ENCODE results near the gene MTR.
"Not testable (repeated sequence)": the region's sequence is repeated elsewhere in the genome, so short reads cannot be mapped to it uniquely, and the experiment has no call there.

The MTR gene

GRCh38 chr1:236907205-236907604 lies 112.1 kb downstream of the MTR start:
- DNase-seq (ENCODE audit: low spot score) = no peak

GRCh38 chr1:236908669-236909068 lies 113.6 kb downstream of the MTR start:
- no peak for DNase-seq (ENCODE audit: low spot score)

- DNase-seq (ENCODE audit: low spot score) = not testable (repeated sequence)
These were observed 116.0 kb downstream of the MTR start for GRCh38 chr1:236911047-236911446.

DNA sequence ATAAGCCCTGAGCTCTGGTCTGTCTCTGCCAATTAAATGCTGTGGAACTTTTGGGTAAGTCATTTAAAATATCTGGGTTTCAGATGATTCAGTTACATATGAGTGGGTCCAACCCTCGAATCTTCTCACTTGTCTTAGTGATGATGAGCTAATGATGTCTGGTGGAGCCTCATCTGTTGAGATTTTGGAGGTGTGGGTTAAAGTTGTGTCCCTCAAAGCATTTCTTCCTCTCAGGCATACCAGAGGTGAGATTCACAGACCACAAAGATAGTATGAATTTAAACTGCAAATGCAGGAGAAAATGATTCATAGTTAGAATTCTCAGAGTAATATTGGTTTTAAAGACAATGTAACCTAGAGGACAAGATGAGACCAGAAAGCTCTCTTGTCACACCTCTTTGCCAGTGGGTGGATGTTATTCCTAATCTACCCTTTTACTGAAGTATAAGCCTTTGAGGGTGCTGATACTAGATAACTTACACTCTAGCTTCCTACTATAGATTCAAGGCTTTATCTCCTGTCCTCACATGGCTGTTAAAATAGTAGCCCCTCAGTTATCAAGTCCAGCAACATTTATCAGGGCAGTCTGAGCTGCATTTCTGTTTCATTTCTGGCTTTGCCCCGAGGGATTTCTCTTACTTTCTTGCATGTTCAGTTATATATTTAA lies 118.4 kb downstream of the MTR start:
- no peak for DNase-seq (ENCODE audit: low spot score)

DNA sequence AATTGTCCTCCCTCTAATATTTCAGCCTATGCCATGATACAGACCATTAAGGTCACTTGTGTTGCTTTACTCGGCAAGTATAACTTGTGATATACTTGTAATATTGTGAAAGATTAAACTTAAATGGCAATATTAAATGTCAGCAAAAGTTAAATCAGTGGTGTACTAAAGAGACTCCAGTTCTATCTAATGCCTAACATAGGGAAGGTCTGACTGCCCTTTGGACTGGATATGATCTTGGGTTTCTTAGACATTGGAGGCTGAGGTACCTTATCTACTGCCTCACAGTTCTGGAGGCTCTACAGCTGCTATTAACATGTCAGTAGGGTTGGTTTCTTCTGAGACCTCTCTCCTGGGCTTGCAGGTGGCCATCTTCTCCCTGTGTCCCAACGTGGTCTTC lies 119.3 kb downstream of the MTR start:
- DNase-seq (ENCODE audit: low spot score) = no peak

DNA sequence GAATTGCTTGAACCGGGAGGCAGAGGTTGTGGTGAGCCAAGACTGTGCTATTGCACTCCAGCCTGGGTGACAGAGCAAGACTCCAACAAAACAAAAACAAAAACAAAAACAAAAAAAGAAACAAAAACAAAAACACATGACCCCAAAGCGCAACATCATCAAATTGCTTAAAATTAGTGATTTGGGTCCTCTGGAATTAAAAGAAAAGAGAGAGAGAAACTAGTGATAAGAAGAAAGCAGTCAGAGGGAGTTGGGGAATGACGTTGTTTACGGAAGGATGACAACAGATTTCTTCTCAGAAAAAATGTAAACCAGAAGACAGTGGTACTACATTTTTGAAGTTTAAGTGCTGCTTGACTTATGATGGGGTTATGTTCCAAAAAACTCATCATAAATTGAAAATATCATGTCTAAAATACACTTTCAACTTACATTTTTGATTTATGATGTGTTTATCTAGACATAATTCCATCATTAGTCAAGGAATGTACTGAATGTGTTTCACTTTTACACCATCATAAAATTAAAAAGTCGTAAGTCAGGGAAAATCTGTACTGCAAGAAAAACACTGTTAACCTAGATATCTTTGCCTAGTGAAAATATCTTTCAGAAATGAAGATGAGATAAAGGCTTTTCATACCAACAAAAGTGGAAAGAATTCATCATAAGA lies 121.2 kb downstream of the MTR start:
- DNase-seq (ENCODE audit: low spot score) = no peak

DNA sequence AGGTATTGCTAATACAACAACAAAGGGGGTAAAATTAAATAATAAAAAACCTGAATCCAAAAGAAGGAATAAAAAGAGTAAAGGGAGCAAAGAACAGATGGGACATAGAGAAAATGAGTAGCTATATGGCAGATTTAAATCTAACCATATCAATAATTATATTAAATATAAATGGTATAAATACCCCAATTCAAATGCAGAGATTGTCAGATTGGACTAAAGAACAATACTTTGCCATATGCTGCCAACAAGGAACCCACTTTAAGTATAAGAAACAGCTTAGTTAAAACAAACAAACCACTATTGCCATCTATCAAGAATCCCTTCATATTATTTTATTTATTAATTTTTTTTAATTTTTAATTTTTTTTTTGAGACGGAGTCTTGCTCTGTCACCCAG lies 122.4 kb downstream of the MTR start:
- DNase-seq (ENCODE audit: low spot score) = no peak

GRCh38 chr1:236920286-236920894 lies 125.3 kb downstream of the MTR start:
- DNase-seq (ENCODE audit: low spot score) = no peak

- DNase-seq (ENCODE audit: low spot score) = no peak
These were observed 126.5 kb downstream of the MTR start for GRCh38 chr1:236921610-236922009.

DNA sequence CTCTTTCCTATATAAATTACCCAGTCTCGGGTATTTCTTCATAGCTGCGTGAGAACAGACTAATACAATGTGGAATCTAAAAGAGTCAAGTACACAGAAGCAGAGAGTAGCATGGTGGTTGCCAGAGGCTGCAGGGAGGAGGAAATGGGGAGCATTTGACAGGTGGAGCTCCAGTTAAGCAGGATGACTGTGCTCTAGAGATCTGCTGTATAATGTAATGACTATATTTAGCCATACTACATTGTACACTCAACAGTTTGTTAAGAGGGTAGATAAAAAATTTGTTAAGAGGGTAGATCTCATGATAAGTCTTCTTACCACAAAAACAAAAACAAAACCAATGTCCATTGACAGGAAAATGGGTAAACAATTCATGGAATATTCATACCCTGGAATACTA lies 127.1 kb downstream of the MTR start:
- DNase-seq (ENCODE audit: low spot score) = no peak

- no peak for DNase-seq (ENCODE audit: low spot score)
These were observed 130.3 kb downstream of the MTR start for GRCh38 chr1:236925386-236925785.

GRCh38 chr1:236930503-236930902 lies 135.4 kb downstream of the MTR start:
- no peak for DNase-seq (ENCODE audit: low spot score)

- no peak for DNase-seq (ENCODE audit: low spot score)
These were observed 143.7 kb downstream of the MTR start for GRCh38 chr1:236938760-236939159.

- DNase-seq (ENCODE audit: low spot score) = no peak
These were observed 147.3 kb downstream of the MTR start for GRCh38 chr1:236942431-236942830.

- no peak for DNase-seq (ENCODE audit: low spot score)
These were observed 149.5 kb downstream of the MTR start for GRCh38 chr1:236944556-236944955.

DNA sequence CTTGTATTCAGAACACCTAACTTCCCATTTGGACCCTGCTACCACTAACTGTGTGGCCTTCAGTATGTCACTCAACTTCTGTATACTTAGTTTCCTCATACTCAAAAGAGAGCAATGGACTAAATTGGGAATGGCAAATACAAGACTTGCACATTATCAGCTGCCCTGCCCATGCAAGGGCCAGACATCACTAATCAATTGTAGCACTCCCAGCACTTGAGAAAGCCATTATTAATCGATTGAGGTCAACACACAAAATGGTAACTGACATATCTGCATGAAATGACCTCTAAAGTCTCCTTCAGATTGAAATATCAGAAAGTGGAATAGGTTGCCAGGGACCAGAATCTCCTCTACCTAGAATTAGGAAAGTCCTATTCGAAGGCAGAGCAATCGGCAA lies 149.9 kb downstream of the MTR start:
- DNase-seq (ENCODE audit: low spot score) = no peak

DNA sequence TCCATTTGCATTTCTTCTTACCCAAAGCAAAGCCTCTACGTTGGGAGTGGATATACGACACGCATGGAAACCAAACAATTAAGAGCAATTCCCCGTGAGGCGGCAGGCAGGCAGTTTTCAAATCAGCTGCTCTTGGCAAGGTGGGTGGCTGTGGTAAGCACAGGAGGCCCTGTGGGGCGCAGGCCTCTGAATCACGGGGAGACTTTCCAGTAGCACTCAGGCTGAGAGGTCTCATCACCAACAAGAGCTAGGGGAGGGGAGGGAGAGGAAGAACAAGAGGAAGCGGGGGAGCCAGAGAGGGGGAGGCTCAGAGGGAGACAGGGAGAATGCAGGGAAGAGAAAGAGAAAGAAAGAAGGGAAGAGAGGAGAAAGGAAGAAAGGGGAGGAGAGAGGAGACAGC lies 152.7 kb downstream of the MTR start:
- peak; percentile 7 for DNase-seq (ENCODE audit: low spot score)

GRCh38 chr1:236948381-236948780 lies 153.3 kb downstream of the MTR start:
- no peak for DNase-seq (ENCODE audit: low spot score)

- DNase-seq (ENCODE audit: low spot score) = no peak
These were observed 153.9 kb downstream of the MTR start for GRCh38 chr1:236948996-236949395.

DNA sequence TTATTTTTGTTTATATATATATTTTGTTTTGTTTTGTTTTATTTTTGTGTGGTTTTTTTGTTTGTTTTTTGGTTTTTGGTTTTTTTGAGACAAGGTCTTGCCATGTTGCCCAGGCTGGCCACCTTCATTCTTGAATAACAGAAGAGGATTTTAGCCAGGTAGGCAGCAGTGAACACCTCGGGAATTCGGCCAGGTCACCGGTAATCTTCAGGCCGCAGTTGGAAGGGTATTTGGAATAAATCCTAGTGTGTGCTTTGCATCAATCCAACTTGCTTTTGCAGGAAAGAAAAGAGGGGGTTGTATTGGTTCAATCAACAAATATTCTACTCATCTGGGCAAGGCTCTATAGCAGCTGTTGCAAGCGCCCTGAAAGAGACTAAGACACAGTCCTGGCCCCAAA lies 155.3 kb downstream of the MTR start:
- DNase-seq (ENCODE audit: low spot score) = no peak

- no peak for DNase-seq (ENCODE audit: low spot score)
These were observed 156.6 kb downstream of the MTR start for GRCh38 chr1:236951672-236952071.

GRCh38 chr1:236952246-236953003 lies 157.3 kb downstream of the MTR start:
- no peak for DNase-seq (ENCODE audit: low spot score)

Measured in Ammon's horn (tissue), 1 donor.